Esophagus squamous epithelium (tissue), 5 donors: ENCODE data around the gene ZNF710. TPM values are rescaled to one million over a fixed set of nuclear protein-coding genes. Genes with fewer than 3 reads are reported as not detected.
A peak's percentile ranks its signal among the peaks of the same experiment; 100 is the strongest.
"Not testable (repeated sequence)": the region's sequence is repeated elsewhere in the genome, so short reads cannot be mapped to it uniquely, and the experiment has no call there.

Experiments used
- DNase-seq: peaks from one replicate; lab custom pipeline; 2025; lab: John Stamatoyannopoulos, UW
- H3K27ac ChIP-seq, 4 donors: fragments of 200-600 bp; sonication (generic); one replicate each; pipeline ENCODE4 v1.5.1; 2016 to 2019; ENCODE audit warnings: mild to moderate bottlenecking in 1 of 4
- H3K27me3 ChIP-seq, 4 donors: fragments of 200-600 bp; sonication (generic); 1 replicate in 3 of 4; 2 replicates in 1 of 4; pipeline versions ENCODE4 v1.5.1 to v1.6.0; 2017 to 2021; ENCODE audit warnings: antibody characterized with exemption in 1 of 4
- H3K36me3 ChIP-seq, 3 donors: fragments of 200-600 bp; sonication (generic); one replicate each; pipeline ENCODE4 v1.5.1; 2016 to 2019
- H3K4me1 ChIP-seq, 3 donors: fragments of 200-600 bp; sonication (generic); one replicate each; pipeline ENCODE4 v1.5.1; 2017 to 2019
- H3K4me3 ChIP-seq, 4 donors: fragments of 200-600 bp; sonication (generic); 1 replicate in 3 of 4; 2 replicates in 1 of 4; pipeline ENCODE4 v1.5.1; 2016 to 2019; ENCODE audit warnings: mild to moderate bottlenecking in 2 of 4, moderate library complexity in 1 of 4
- H3K9me3 ChIP-seq, 3 donors: fragments of 200-600 bp; sonication (generic); one replicate each; pipeline ENCODE4 v1.5.1; 2016 to 2019
- CTCF ChIP-seq, 6 experiments: fragments of 450-650 bp in 4 of 6; fragments of 200-600 bp in 2 of 6; sonication (generic) in 2 of 6; IDR thresholded peaks; one replicate each; pipeline ENCODE4 v1.5.1; 2016 to 2019; ENCODE audit warnings: antibody characterized with exemption in 6 of 6, mild to moderate bottlenecking in 4 of 6, moderate library complexity in 4 of 6
- POLR2A ChIP-seq, 4 donors: fragments of 450-650 bp; IDR thresholded peaks; one replicate each; pipeline ENCODE4 v1.6.1; 2017; ENCODE audit warnings: antibody characterized with exemption in 4 of 4, mild to moderate bottlenecking in 4 of 4, moderate library complexity in 3 of 4
- WGBS, 2 donors: methylation state at CpG; one replicate each; pipeline ENCODE4 v1.1.5; 2018; 5-methylcytosine and 5-hydroxymethylcytosine counted together
- intact Hi-C: fragments of 100-400 bp; cut with DNase I; formaldehyde crosslinking; loops from one replicate; pipeline ENCODE4 v1.15.0; 2022
- total RNA-seq, 4 donors: library from RNA; depleted of rRNA; stranded (reverse); fragments of >200 nt; gene quantifications; one replicate each; pipeline ENCODE4 v1.1.0, GENCODE V29; 2016
- donor health status: DM: yes; HTN: yes; CAD: no.

The ZNF710 gene
- total RNA-seq, 4 donors from 2014 or later = 15.1 to 27.4 (median 21.4) TPM

- Histone ChIP-seq H3K27ac (peak overlapping the region in 1 of 4 donors; percentile 15), H3K4me1 (peaks cover 0 to 6% (median 0%) of the 10 kb centered on the region in 3 donors), H3K9me3 (no peaks in the 10 kb centered on the region), H3K36me3 (no peaks in the 10 kb centered on the region), H3K27me3 (no peaks in the 10 kb centered on the region), H3K4me3 (no peak overlapping the region)
- TF ChIP-seq CTCF (IDR thresholded peaks at IDR 0.05) = no peak
- TF ChIP-seq POLR2A (IDR thresholded peaks at IDR 0.05) = no peak
- DNase-seq = no peak
- intact Hi-C loops = no loop called here
- 78 to 88% methylated on average over 2 to 8 of the region's 8 CpGs for WGBS, 2 donors
These were observed 25.5 kb upstream of the ZNF710 start for GRCh38 chr15:89975482-89976245.

DNA sequence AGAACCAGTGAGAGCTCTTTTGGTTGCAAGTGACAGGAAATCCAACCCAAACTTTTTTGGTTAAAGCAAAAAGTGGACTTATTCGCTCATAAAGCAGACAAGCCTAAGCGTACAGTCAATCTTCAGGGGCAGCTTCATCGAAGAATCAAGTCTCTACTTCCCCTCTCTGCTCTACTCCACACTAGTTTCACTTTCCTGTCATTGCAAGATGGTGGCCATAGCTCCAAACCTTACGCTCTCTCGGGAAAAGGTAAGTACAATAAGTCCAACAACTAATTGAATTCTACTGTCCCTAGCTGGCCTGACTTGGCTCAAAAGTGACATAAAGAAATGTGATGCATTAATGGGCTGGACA is 24.9 kb upstream of the ZNF710 start:
- Histone ChIP-seq H3K36me3 (no peaks in the 10 kb centered on the region), H3K4me3 (no peak overlapping the region), H3K27ac (peak overlapping the region in 1 of 4 donors; percentile 15), H3K27me3 (no peaks in the 10 kb centered on the region), H3K4me1 (peaks cover 0 to 5% (median 0%) of the 10 kb centered on the region in 3 donors), H3K9me3 (no peaks in the 10 kb centered on the region)
- TF ChIP-seq CTCF (IDR thresholded peaks at IDR 0.05) (no peak), POLR2A (IDR thresholded peaks at IDR 0.05) (no peak)
- WGBS, 2 donors = 84 to 90% methylated on average over 5 of the region's 5 CpGs
- DNase-seq = no peak
- intact Hi-C loops = no loop called here

DNA sequence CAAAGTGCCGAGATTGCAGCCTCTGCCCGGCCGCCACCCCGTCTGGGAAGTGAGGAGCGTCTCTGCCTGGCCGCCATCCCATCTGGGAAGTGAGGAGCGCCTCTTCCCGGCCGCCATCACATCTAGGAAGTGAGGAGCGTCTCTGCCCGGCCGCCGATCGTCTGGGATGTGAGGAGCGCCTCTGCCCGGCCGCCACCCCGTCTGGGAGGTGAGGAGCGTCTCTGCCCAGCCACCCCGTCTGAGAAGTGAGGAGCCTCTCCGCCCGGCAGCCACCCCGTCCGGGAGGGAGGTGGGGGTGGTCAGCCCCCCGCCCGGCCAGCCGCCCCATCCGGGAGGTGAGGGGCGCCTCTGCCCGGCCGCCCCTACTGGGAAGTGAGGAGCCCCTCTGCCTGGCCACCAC is 23.3 kb upstream of the ZNF710 start:
- intact Hi-C loops, H3K36me3 ChIP-seq, H3K9me3 ChIP-seq, H3K27me3 ChIP-seq, H3K4me1 ChIP-seq, H3K27ac ChIP-seq, DNase-seq, H3K4me3 ChIP-seq: not testable (repeated sequence)
- WGBS, 2 donors = no CpG with 5 or more reads among the region's 31 CpGs

DNA sequence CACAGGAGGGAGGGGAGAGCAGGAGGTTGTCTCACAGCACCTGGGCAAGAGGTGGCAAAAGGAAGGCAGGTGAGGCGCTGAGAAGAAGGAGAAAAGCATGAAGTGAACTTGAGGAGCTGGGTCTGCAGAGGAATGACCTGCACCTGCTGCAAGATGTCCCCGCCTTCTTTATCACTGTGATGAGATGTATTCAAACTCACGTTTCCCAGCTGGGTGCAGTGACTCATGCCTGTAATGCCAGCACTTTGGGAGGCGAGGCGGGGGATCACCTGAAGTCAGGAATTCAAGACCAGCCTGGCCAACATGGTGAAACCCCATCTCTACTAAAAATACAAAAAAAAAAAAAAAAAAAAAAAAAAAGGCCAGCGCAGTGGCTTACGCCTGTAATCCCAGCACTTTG is 22.2 kb upstream of the ZNF710 start:
- H3K9me3 ChIP-seq = no peaks in the 10 kb centered on the region
- TF ChIP-seq POLR2A (IDR thresholded peaks at IDR 0.05) = no peak
- TF ChIP-seq CTCF (IDR thresholded peaks at IDR 0.05) = no peak
- H3K27me3 ChIP-seq = no peaks in the 10 kb centered on the region
- H3K36me3 ChIP-seq = no peaks in the 10 kb centered on the region
- H3K27ac ChIP-seq = no peak overlapping the region
- H3K4me1 ChIP-seq = no peaks in the 10 kb centered on the region
- intact Hi-C loops = no loop called here
- WGBS, 2 donors = 60 to 63% methylated on average over 3 to 7 of the region's 7 CpGs
- no peak overlapping the region for H3K4me3 ChIP-seq
- no peak for DNase-seq

GRCh38 chr15:89980896-89981295 is 20.2 kb upstream of the ZNF710 start:
- no peaks in the 10 kb centered on the region for H3K4me1 ChIP-seq
- TF ChIP-seq POLR2A (IDR thresholded peaks at IDR 0.05) (no peak), CTCF (IDR thresholded peaks at IDR 0.05) (no peak)
- DNase-seq = no peak
- no peak overlapping the region for H3K4me3 ChIP-seq
- H3K36me3 ChIP-seq = no peaks in the 10 kb centered on the region
- 79 to 87% methylated on average over 4 of the region's 4 CpGs for WGBS, 2 donors
- intact Hi-C loops = no loop called here
- H3K9me3 ChIP-seq = peaks cover 0 to 8% (median 6%) of the 10 kb centered on the region in 3 donors
- no peaks in the 10 kb centered on the region for H3K27me3 ChIP-seq
- H3K27ac ChIP-seq = no peak overlapping the region
